Measurements from ENCODE around the gene DNAJB11.

DNA sequence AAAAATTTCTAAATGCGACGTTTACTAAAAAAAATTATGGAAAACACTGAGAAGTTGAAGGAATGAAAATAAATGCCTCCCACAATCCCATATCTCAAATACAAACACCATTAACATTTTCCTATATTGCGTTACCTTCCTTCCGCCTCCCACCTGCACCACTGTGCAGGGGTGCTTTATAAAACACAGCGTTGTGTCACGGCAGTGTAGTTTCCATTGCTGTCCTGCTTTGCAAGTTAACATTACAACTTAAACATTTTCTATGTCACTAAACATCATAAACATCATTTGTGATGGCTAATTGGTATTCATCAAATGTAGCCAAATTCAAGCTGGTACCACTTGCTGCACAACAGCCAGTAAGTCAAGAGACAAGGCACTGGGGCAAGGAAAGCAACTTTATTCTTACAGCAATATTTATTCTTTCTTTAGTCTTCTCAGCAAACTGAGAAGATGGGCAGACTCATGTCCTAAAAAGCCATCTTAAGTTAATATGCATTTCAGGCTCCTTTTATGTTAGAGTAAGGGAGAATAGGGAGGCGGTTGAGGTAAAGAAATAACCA, 57.4 kb downstream of the DNAJB11 start:
- TF ChIP-seq, protein P1, sequence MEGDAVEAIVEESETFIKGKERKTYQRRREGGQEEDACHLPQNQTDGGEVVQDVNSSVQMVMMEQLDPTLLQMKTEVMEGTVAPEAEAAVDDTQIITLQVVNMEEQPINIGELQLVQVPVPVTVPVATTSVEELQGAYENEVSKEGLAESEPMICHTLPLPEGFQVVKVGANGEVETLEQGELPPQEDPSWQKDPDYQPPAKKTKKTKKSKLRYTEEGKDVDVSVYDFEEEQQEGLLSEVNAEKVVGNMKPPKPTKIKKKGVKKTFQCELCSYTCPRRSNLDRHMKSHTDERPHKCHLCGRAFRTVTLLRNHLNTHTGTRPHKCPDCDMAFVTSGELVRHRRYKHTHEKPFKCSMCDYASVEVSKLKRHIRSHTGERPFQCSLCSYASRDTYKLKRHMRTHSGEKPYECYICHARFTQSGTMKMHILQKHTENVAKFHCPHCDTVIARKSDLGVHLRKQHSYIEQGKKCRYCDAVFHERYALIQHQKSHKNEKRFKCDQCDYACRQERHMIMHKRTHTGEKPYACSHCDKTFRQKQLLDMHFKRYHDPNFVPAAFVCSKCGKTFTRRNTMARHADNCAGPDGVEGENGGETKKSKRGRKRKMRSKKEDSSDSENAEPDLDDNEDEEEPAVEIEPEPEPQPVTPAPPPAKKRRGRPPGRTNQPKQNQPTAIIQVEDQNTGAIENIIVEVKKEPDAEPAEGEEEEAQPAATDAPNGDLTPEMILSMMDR (IDR thresholded peaks at IDR 0.05), result no peak
- TF ChIP-seq POLR2A (IDR thresholded peaks at IDR 0.05), result no peak
